Stimulated activated CD8-positive, alpha-beta memory T cell treated with anti-CD3 and anti-CD28 coated beads, Interleukin-4, amount 100 ng/mL, for 1 hour (primary cell): ENCODE data around the gene NCKAP5.

Experiments used
- DNase-seq, 2 donors: peaks; one replicate each; pipeline ENCODE4 v3.0.0-alpha.2; 2020; ENCODE audit warnings: low read depth in 2 of 2, low spot score in 1 of 2

The NCKAP5 gene

GRCh38 chr2:133286326-133286922 lies 281.8 kb downstream of the NCKAP5 start:
- no peak for DNase-seq

- DNase-seq, result no peak
Measured at GRCh38 chr2:133273031-133273430, 295.2 kb downstream of the NCKAP5 start.

- no peak for DNase-seq
Measured at GRCh38 chr2:133271105-133271504, 297.2 kb downstream of the NCKAP5 start.

GRCh38 chr2:133270550-133270949 lies 297.7 kb downstream of the NCKAP5 start:
- DNase-seq, result no peak

- DNase-seq, result no peak
Measured at GRCh38 chr2:133266926-133267590, 301.2 kb downstream of the NCKAP5 start.

- DNase-seq, result no peak
Measured at GRCh38 chr2:133266041-133266925, 302.0 kb downstream of the NCKAP5 start.

GRCh38 chr2:133265432-133265949 lies 302.8 kb downstream of the NCKAP5 start:
- no peak for DNase-seq

- DNase-seq, result no peak
Measured at GRCh38 chr2:133264989-133265401, 303.3 kb downstream of the NCKAP5 start.

GRCh38 chr2:133262893-133263292 lies 305.4 kb downstream of the NCKAP5 start:
- DNase-seq, result no peak

GRCh38 chr2:133255360-133255759 lies 312.9 kb downstream of the NCKAP5 start:
- no peak for DNase-seq

GRCh38 chr2:133253793-133254192 lies 314.5 kb downstream of the NCKAP5 start:
- no peak for DNase-seq

- DNase-seq, result no peak
Measured at GRCh38 chr2:133252780-133253355, 315.4 kb downstream of the NCKAP5 start.

- DNase-seq, result no peak
Measured at GRCh38 chr2:133249362-133249761, 318.9 kb downstream of the NCKAP5 start.

GRCh38 chr2:133248264-133248663 lies 320.0 kb downstream of the NCKAP5 start:
- no peak for DNase-seq

GRCh38 chr2:133247631-133248030 lies 320.6 kb downstream of the NCKAP5 start:
- DNase-seq, result no peak

- no peak for DNase-seq
Measured at GRCh38 chr2:133241224-133241571, 327.1 kb downstream of the NCKAP5 start.

- DNase-seq, result no peak
Measured at GRCh38 chr2:133240491-133241223, 327.6 kb downstream of the NCKAP5 start.

GRCh38 chr2:133235968-133236367 lies 332.3 kb downstream of the NCKAP5 start:
- DNase-seq, result no peak

- DNase-seq, result no peak
Measured at GRCh38 chr2:133232556-133232955, 335.7 kb downstream of the NCKAP5 start.

- no peak for DNase-seq
Measured at GRCh38 chr2:133231264-133231663, 337.0 kb downstream of the NCKAP5 start.

GRCh38 chr2:133229974-133230373 lies 338.3 kb downstream of the NCKAP5 start:
- DNase-seq, result no peak
